Panc1 (cell line): ENCODE data around the gene ZNF804A. TPM values are rescaled to one million over a fixed set of nuclear protein-coding genes. Genes with fewer than 3 reads are reported as not detected.

Source experiments
- ATAC-seq: fragments of 200-7000 bp; cut with Tn5 transposase; 2 replicates; pipeline ENCODE4 v1.9.1; 2020; ENCODE audit warnings: mild to moderate bottlenecking, moderate library complexity
- BruUV-seq: library from RNA; stranded (reverse); fragments of 400-500 nt; replicated peaks from 2 replicates; lab custom pipeline; 2021; lab: Mats Ljungman, UMichigan
- CTCF ChIA-PET: fragments of 300-600 bp; sonication (Branson Sonifier 250); formaldehyde crosslinking; loops from one replicate; lab custom pipeline; 2022; ENCODE audit warnings: antibody characterized with exemption; lab: Charles Lee
- POLR2A ChIA-PET: fragments of 300-600 bp; sonication (Branson Sonifier 250); formaldehyde crosslinking; loops from one replicate; lab custom pipeline; 2022; ENCODE audit warnings: antibody characterized with exemption; lab: Charles Lee
- DNase-seq: peaks from one replicate; pipeline ENCODE4 v3.0.0-alpha.2; 2010; ENCODE audit warnings: low read depth, low spot score
- H3K27ac ChIP-seq: 2 replicates; pipeline ENCODE4 v1.5.1; 2011; ENCODE audit warnings: mild to moderate bottlenecking, low read length, inconsistent platforms
- H3K27me3 ChIP-seq: fragments of 200-500 bp; sonication (Bioruptor generic); 2 replicates; pipeline ENCODE4 v1.6.0; 2014; ENCODE audit warnings: low read length, inconsistent platforms; ENCODE audit not compliant: control insufficient read depth, insufficient read depth
- H3K36me3 ChIP-seq: fragments of 200-500 bp; sonication (Bioruptor generic); 2 replicates; pipeline ENCODE4 v1.5.1; 2014; ENCODE audit warnings: inconsistent platforms, mild to moderate bottlenecking, low read length, moderate library complexity; ENCODE audit not compliant: control insufficient read depth, insufficient read depth
- H3K4me1 ChIP-seq: 2 replicates; pipeline ENCODE4 v1.5.1; 2011; ENCODE audit warnings: inconsistent platforms, mild to moderate bottlenecking, low read length, moderate library complexity; ENCODE audit not compliant: control insufficient read depth, insufficient read depth
- H3K4me3 ChIP-seq, 2 experiments: 2 replicates each; pipeline ENCODE4 v1.5.1; 2011 to 2012; ENCODE audit warnings: low read depth in 2 of 2, low read length in 2 of 2, mild to moderate bottlenecking in 2 of 2, inconsistent platforms in 1 of 2, moderate library complexity in 1 of 2
- H3K9me3 ChIP-seq: fragments of 200-500 bp; sonication (Bioruptor generic); 2 replicates; pipeline ENCODE4 v1.5.1; 2014; ENCODE audit warnings: low read depth, mild to moderate bottlenecking, inconsistent platforms, low read length, moderate library complexity; ENCODE audit not compliant: control insufficient read depth, insufficient read depth
- CTCF ChIP-seq: fragments of 450-650 bp; IDR thresholded peaks from 2 replicates; pipeline ENCODE4 v1.5.1; 2017; ENCODE audit warnings: mild to moderate bottlenecking
- POLR2AphosphoS5 ChIP-seq: IDR thresholded peaks from 2 replicates; pipeline ENCODE4 v1.6.1; 2012; ENCODE audit warnings: mild to moderate bottlenecking, low read depth, low read length, moderate library complexity
- SIN3A ChIP-seq: IDR thresholded peaks from 2 replicates; pipeline ENCODE4 v1.6.1; 2012; ENCODE audit warnings: low read depth, mild to moderate bottlenecking, low read length, moderate library complexity, borderline replicate concordance; ENCODE audit not compliant: insufficient read depth
- TCF7L2 ChIP-seq: IDR thresholded peaks from 2 replicates; pipeline ENCODE4 v1.6.1; 2011; ENCODE audit warnings: mild to moderate bottlenecking, low read depth, low read length, inconsistent platforms
- in situ Hi-C: cut with HindIII; loops from 2 replicates; pipeline ENCODE4 v1.10.0; 2016; ENCODE audit warnings: low sequenced_read_pairs, low pct_unique_long_range_greater_than_20kb
- intact Hi-C: fragments of 100-400 bp; cut with micrococcal nuclease; formaldehyde crosslinking; loops from one replicate; pipeline ENCODE4 v1.10.0; 2022; ENCODE audit not compliant: unreplicated experiment
- total RNA-seq: library from RNA; stranded (reverse); gene quantifications from one replicate; pipeline ENCODE4 v1.2.1, GENCODE V29; 2021; ENCODE audit not compliant: unreplicated experiment
- TF ChIP-seq, protein P1 (sequence below), 2 experiments: IDR thresholded peaks; 2 replicates each; pipeline ENCODE4 v1.6.1; 2011 to 2012; ENCODE audit warnings: low read depth in 2 of 2, control low read depth in 1 of 2, low read length in 1 of 2, mild to moderate bottlenecking in 1 of 2, moderate library complexity in 1 of 2; ENCODE audit not compliant: insufficient read depth in 1 of 2

The ZNF804A gene
- total RNA-seq, 1 experiment from 2014 or later: 2.2 TPM

GRCh38 chr2:184729581-184729980 is 131.3 kb downstream of the ZNF804A start:
- ATAC-seq (no peak), DNase-seq (no peak)
- intact Hi-C loops: no loop called here
- BruUV-seq: no TSS peak
- H3K27ac ChIP-seq: no peak overlapping the region
- ChIA-PET CTCF (no interaction called here), POLR2A (no interaction called here)
- no peaks in the 10 kb centered on the region for H3K36me3 ChIP-seq
- H3K4me3 ChIP-seq: no peak overlapping the region
- in situ Hi-C loops: no loop called here
- H3K27me3 ChIP-seq: no peaks in the 10 kb centered on the region
- no peaks in the 10 kb centered on the region for H3K4me1 ChIP-seq
- TF ChIP-seq SIN3A (no peak), CTCF (no peak), TCF7L2 (no peak), POLR2AphosphoS5 (no peak)
- TF ChIP-seq, protein P1, sequence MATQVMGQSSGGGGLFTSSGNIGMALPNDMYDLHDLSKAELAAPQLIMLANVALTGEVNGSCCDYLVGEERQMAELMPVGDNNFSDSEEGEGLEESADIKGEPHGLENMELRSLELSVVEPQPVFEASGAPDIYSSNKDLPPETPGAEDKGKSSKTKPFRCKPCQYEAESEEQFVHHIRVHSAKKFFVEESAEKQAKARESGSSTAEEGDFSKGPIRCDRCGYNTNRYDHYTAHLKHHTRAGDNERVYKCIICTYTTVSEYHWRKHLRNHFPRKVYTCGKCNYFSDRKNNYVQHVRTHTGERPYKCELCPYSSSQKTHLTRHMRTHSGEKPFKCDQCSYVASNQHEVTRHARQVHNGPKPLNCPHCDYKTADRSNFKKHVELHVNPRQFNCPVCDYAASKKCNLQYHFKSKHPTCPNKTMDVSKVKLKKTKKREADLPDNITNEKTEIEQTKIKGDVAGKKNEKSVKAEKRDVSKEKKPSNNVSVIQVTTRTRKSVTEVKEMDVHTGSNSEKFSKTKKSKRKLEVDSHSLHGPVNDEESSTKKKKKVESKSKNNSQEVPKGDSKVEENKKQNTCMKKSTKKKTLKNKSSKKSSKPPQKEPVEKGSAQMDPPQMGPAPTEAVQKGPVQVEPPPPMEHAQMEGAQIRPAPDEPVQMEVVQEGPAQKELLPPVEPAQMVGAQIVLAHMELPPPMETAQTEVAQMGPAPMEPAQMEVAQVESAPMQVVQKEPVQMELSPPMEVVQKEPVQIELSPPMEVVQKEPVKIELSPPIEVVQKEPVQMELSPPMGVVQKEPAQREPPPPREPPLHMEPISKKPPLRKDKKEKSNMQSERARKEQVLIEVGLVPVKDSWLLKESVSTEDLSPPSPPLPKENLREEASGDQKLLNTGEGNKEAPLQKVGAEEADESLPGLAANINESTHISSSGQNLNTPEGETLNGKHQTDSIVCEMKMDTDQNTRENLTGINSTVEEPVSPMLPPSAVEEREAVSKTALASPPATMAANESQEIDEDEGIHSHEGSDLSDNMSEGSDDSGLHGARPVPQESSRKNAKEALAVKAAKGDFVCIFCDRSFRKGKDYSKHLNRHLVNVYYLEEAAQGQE (IDR thresholded peaks at IDR 0.05; ENCODE audit: insufficient read depth in 1 of 2, low read depth in 2 of 2, low read length in 1 of 2): no peak
- no peaks in the 10 kb centered on the region for H3K9me3 ChIP-seq

DNA sequence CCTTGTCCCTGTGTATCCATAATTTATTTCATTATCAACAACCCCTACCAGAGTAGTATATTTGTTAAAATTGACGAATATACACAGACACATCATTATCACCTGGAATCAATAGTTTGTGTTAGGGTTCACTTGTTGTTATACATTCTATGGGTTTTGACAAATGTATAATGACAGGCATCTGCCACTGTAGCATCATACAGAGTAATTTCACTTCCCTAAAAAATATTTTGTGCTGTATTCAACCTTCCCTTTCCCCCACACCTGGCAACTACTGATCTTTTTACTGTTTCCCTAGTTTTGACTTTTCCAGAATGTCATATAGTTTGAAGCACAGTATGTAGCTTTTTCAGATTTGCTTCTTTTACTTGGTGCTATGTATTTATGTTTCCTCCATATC is 132.0 kb downstream of the ZNF804A start:
- no peak for DNase-seq
- no peak overlapping the region for H3K4me3 ChIP-seq
- TF ChIP-seq, protein P1 (IDR thresholded peaks at IDR 0.05; ENCODE audit: insufficient read depth in 1 of 2, low read depth in 2 of 2, low read length in 1 of 2): no peak
- TF ChIP-seq POLR2AphosphoS5 (no peak), SIN3A (no peak), TCF7L2 (no peak), CTCF (no peak)
- no peaks in the 10 kb centered on the region for H3K9me3 ChIP-seq
- intact Hi-C loops (no loop called here), in situ Hi-C loops (no loop called here)
- ATAC-seq: no peak
- no TSS peak for BruUV-seq
- no peak overlapping the region for H3K27ac ChIP-seq
- H3K4me1 ChIP-seq: no peaks in the 10 kb centered on the region
- ChIA-PET CTCF (no interaction called here), POLR2A (no interaction called here)
- no peaks in the 10 kb centered on the region for H3K27me3 ChIP-seq
- H3K36me3 ChIP-seq: no peaks in the 10 kb centered on the region
